ENCODE measurements around the gene LKAAEAR1. TPM values are rescaled to one million over a fixed set of nuclear protein-coding genes. Genes with fewer than 3 reads are reported as not detected.
A peak's percentile ranks its signal among the peaks of the same experiment; 100 is the strongest.

Gene LKAAEAR1
- total RNA-seq, 1 donor from 2014 or later = not detected

DNA sequence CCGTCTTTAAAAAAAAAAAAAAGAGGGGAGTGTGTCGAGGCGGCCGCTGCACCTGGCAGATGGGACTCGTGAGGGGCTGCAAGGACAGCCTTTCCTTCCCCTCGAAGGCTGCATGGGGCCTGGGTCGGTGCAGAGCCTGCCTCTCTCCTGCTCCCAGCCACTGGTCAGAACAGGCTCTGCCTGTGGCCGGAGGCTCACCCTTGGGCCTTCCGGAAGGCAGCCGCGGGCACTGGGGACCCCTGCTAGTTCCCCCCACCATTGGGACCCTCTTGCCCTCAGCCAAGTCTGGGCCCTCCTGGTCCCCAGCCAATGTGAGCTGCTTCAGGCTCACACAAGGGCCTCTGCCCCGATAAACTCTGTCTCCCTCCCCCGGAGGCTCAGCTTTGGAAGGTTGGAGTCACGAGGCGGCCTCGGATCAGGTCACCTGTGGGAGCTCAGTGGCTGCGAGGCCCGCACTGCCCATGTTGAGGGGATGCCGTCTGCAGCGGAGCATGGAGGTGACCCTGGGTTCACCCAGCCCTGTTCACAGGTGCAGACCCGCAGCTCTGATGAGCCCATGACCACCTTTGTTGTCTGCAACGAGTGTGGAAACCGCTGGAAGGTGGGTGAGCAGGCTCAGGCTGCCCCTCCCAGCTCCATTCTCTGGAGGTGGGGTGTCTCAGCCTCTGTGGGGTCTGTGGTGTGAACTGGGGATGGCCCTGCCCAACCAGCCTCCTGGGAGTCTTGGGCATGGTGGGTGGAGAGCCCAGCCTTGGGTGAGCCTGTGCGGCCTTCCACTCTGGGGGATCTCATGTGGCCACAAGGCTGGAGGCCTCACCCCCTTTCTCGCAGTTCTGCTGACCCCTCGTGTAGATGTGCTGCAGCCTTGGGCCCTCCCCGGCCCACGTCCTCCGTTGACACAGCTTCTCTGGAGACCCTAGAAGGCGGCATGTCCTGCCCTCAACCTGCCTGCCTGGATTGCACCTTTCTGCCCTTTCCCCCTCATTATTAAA is 12.6 kb downstream of the LKAAEAR1 start:
- H3K9me3 Mint-ChIP-seq (ENCODE audit: unreplicated experiment) = no peaks in the 10 kb centered on the region
- H3K4me3 Mint-ChIP-seq (ENCODE audit: unreplicated experiment) = no peak overlapping the region
- H3K36me3 Mint-ChIP-seq (ENCODE audit: low read depth, unreplicated experiment) = no peaks in the 10 kb centered on the region
- TF ChIP-seq, protein P1, sequence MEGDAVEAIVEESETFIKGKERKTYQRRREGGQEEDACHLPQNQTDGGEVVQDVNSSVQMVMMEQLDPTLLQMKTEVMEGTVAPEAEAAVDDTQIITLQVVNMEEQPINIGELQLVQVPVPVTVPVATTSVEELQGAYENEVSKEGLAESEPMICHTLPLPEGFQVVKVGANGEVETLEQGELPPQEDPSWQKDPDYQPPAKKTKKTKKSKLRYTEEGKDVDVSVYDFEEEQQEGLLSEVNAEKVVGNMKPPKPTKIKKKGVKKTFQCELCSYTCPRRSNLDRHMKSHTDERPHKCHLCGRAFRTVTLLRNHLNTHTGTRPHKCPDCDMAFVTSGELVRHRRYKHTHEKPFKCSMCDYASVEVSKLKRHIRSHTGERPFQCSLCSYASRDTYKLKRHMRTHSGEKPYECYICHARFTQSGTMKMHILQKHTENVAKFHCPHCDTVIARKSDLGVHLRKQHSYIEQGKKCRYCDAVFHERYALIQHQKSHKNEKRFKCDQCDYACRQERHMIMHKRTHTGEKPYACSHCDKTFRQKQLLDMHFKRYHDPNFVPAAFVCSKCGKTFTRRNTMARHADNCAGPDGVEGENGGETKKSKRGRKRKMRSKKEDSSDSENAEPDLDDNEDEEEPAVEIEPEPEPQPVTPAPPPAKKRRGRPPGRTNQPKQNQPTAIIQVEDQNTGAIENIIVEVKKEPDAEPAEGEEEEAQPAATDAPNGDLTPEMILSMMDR (IDR thresholded peaks at IDR 0.05; ENCODE audit: unreplicated experiment) = no peak
- H3K27ac Mint-ChIP-seq (ENCODE audit: unreplicated experiment) = no peak overlapping the region
- peaks cover 3% of the 10 kb centered on the region for H3K4me1 Mint-ChIP-seq (ENCODE audit: unreplicated experiment)
- no peak for DNase-seq (ENCODE audit: low spot score)
- peaks cover 7% of the 10 kb centered on the region for H3K27me3 Mint-ChIP-seq (ENCODE audit: unreplicated experiment)

GRCh38 chr20:64070244-64070993 is 13.8 kb downstream of the LKAAEAR1 start:
- no peak for DNase-seq (ENCODE audit: low spot score)
- no peak overlapping the region for H3K4me3 Mint-ChIP-seq (ENCODE audit: unreplicated experiment)
- H3K27ac Mint-ChIP-seq (ENCODE audit: unreplicated experiment) = no peak overlapping the region
- H3K4me1 Mint-ChIP-seq (ENCODE audit: unreplicated experiment) = peaks cover 10% of the 10 kb centered on the region
- H3K36me3 Mint-ChIP-seq (ENCODE audit: low read depth, unreplicated experiment) = no peaks in the 10 kb centered on the region
- H3K9me3 Mint-ChIP-seq (ENCODE audit: unreplicated experiment) = no peaks in the 10 kb centered on the region
- TF ChIP-seq, protein P1 (IDR thresholded peaks at IDR 0.05; ENCODE audit: unreplicated experiment) = no peak
- peaks cover 9% of the 10 kb centered on the region for H3K27me3 Mint-ChIP-seq (ENCODE audit: unreplicated experiment)

GRCh38 chr20:64069614-64070243 is 14.5 kb downstream of the LKAAEAR1 start:
- peaks cover 9% of the 10 kb centered on the region for H3K27me3 Mint-ChIP-seq (ENCODE audit: unreplicated experiment)
- no peaks in the 10 kb centered on the region for H3K9me3 Mint-ChIP-seq (ENCODE audit: unreplicated experiment)
- H3K36me3 Mint-ChIP-seq (ENCODE audit: low read depth, unreplicated experiment) = no peaks in the 10 kb centered on the region
- peak; percentile 75 for DNase-seq (ENCODE audit: low spot score)
- no peak overlapping the region for H3K27ac Mint-ChIP-seq (ENCODE audit: unreplicated experiment)
- no peak overlapping the region for H3K4me3 Mint-ChIP-seq (ENCODE audit: unreplicated experiment)
- TF ChIP-seq, protein P1 (IDR thresholded peaks at IDR 0.05; ENCODE audit: unreplicated experiment) = peak; percentile 80
- peaks cover 10% of the 10 kb centered on the region for H3K4me1 Mint-ChIP-seq (ENCODE audit: unreplicated experiment)

- H3K27ac Mint-ChIP-seq (ENCODE audit: unreplicated experiment) = no peak overlapping the region
- H3K9me3 Mint-ChIP-seq (ENCODE audit: unreplicated experiment) = no peaks in the 10 kb centered on the region
- H3K27me3 Mint-ChIP-seq (ENCODE audit: unreplicated experiment) = peaks cover 11% of the 10 kb centered on the region
- TF ChIP-seq, protein P1 (IDR thresholded peaks at IDR 0.05; ENCODE audit: unreplicated experiment) = no peak
- peaks cover 12% of the 10 kb centered on the region for H3K4me1 Mint-ChIP-seq (ENCODE audit: unreplicated experiment)
- H3K36me3 Mint-ChIP-seq (ENCODE audit: low read depth, unreplicated experiment) = no peaks in the 10 kb centered on the region
- DNase-seq (ENCODE audit: low spot score) = no peak
- H3K4me3 Mint-ChIP-seq (ENCODE audit: unreplicated experiment) = no peak overlapping the region
Measured at GRCh38 chr20:64069209-64069613, 15.0 kb downstream of the LKAAEAR1 start.
